Bronchial epithelial cell (primary cell): ENCODE measurements around the gene PRXL2B. TPM values are rescaled to one million over a fixed set of nuclear protein-coding genes. Genes with fewer than 3 reads are reported as not detected.

Experiments used
- DNase-seq: peaks from one replicate; pipeline ENCODE4 v3.0.0-alpha.2; 2010; ENCODE audit warnings: low read depth
- FAIRE-seq: peaks from 2 replicates; lab custom pipeline; 2011; peaks lifted over from hg19 to GRCh38; lab: Jason Lieb, UNC
- H3K27me3 ChIP-seq: 2 replicates; pipeline ENCODE4 v1.5.1; 2011; ENCODE audit warnings: low read length; ENCODE audit not compliant: control insufficient read depth, insufficient read depth
- H3K36me3 ChIP-seq: 2 replicates; pipeline ENCODE4 v1.5.1; 2011; ENCODE audit warnings: low read length; ENCODE audit not compliant: control insufficient read depth, insufficient read depth
- H3K4me3 ChIP-seq: 2 replicates; pipeline ENCODE4 v1.5.1; 2011; ENCODE audit warnings: mild to moderate bottlenecking, low read depth, low read length, control low read depth
- total RNA-seq: library from RNA; depleted of rRNA; stranded (reverse); fragments of >200 nt; gene quantifications from 2 replicates; pipeline ENCODE4 v1.2.1, GENCODE V29; 2014
- TF ChIP-seq, protein P1 (sequence below): IDR thresholded peaks from 2 replicates; pipeline ENCODE4 v1.5.1; 2011; ENCODE audit warnings: mild to moderate bottlenecking, moderate library complexity, low read length, control low read depth, inconsistent platforms; ENCODE audit not compliant: insufficient read depth, severe bottlenecking

The PRXL2B gene
- total RNA-seq, 1 donor from 2014 or later: 6.8 TPM

DNA sequence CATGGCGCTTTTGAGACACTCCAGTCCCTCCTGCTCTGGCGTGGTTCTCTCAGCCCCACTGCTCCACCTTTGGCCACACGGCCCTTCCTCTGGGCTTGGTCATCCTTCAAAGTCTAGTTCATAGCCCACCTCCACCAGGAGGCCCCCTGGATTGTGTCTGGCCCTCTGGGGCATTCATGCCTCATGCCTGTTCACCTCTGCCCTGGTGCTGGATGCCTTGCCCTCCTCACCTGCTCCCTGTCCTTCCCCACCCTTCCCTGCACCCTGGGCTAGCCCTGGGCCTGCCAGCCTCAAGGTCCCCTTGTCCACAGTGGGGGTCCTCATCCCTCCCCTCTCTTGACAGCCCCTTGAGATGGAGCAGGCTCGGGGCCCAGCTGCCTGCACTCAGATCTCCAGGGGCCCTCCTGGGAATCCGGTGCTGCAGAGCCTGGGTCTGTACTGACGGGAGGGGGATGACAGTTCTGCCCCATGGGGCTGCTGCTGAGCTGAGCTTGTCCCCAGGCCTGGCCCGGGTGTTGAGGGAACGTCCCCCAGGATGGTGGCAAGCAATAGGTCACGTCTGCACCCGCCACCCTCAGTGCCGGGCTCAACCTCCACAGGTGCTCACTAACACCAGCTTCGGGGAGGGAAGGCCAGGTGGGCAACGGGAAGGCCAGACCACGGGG, 18.4 kb downstream of the PRXL2B start:
- Histone ChIP-seq H3K27me3 (peaks cover 1% of the 10 kb centered on the region), H3K4me3 (no peak overlapping the region), H3K36me3 (no peaks in the 10 kb centered on the region)
- no peak for DNase-seq
- no peak for FAIRE-seq
- TF ChIP-seq, protein P1, sequence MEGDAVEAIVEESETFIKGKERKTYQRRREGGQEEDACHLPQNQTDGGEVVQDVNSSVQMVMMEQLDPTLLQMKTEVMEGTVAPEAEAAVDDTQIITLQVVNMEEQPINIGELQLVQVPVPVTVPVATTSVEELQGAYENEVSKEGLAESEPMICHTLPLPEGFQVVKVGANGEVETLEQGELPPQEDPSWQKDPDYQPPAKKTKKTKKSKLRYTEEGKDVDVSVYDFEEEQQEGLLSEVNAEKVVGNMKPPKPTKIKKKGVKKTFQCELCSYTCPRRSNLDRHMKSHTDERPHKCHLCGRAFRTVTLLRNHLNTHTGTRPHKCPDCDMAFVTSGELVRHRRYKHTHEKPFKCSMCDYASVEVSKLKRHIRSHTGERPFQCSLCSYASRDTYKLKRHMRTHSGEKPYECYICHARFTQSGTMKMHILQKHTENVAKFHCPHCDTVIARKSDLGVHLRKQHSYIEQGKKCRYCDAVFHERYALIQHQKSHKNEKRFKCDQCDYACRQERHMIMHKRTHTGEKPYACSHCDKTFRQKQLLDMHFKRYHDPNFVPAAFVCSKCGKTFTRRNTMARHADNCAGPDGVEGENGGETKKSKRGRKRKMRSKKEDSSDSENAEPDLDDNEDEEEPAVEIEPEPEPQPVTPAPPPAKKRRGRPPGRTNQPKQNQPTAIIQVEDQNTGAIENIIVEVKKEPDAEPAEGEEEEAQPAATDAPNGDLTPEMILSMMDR: no peak

DNA sequence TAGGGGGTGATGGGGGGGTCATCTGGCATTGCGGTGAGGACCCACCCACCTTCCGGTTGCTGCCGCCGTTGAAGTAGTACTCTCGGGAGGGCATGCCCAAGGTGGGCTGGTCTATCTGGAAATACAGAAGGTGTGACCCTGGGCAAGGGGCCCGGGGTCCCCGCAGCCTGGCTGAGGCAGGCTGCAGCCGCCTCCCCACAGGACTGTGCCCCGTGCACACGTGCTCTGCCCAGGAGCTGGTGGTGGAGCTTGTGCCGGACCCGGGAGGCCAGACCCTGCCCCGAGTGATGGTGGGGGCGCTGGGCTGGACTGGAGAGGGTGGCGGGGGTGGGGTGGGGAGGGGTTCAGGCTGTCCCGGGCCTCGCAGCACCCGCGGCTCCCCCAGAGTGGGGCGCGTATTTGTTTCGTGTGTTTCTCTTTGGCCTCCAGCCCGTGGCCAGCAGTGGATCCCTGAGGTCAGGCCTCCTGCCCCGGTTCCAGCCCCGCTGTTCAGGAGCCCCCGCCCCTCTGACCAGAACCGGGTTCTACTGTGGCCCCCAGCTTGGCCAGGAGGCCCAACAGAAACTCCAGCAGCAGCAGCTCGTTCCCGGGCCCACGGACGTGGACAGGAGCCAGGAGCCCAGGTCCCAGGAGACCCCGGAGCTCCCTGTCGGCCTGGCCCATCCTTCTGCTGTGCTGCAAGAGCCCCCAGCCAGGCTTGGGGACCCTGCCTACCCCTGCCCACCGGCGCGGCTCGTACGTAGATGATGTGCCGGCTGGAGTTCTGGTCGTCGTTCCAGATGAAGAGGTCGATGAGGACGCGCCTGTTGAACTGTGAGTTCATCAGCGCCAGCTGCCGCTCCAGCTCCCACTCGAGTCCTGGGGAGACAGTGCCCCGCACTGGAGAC, 19.2 kb downstream of the PRXL2B start:
- TF ChIP-seq, protein P1: no peak
- FAIRE-seq (no peak), DNase-seq (no peak)
- Histone ChIP-seq H3K27me3 (peaks cover 1% of the 10 kb centered on the region), H3K4me3 (no peak overlapping the region), H3K36me3 (no peaks in the 10 kb centered on the region)

DNA sequence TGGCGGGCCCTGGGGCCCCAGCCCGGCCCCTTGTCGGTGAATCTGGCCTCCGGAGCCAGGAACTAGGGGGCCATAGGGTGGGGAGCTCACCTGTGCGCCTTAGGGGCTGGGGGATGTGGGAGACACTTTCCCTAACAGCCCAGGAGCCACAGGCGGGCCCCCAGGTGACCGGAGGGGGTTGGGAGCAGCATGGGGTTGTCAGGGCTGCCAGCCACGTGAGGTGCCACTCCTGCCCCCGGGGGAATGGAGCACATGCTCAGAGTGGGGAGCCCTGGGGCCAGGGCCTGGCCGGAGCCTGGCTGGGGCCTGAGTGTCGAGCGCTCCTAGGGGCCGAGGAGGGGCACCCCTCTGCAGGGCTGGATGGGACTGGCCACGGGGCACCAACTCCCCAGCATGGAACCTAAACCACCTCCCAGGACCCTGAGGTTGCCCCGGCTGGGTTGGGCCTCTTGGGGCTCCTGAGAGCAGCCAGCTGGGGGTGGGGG, 19.9 kb downstream of the PRXL2B start:
- TF ChIP-seq, protein P1: no peak
- Histone ChIP-seq H3K36me3 (no peaks in the 10 kb centered on the region), H3K4me3 (no peak overlapping the region), H3K27me3 (peaks cover 1% of the 10 kb centered on the region)
- FAIRE-seq (no peak), DNase-seq (no peak)

DNA sequence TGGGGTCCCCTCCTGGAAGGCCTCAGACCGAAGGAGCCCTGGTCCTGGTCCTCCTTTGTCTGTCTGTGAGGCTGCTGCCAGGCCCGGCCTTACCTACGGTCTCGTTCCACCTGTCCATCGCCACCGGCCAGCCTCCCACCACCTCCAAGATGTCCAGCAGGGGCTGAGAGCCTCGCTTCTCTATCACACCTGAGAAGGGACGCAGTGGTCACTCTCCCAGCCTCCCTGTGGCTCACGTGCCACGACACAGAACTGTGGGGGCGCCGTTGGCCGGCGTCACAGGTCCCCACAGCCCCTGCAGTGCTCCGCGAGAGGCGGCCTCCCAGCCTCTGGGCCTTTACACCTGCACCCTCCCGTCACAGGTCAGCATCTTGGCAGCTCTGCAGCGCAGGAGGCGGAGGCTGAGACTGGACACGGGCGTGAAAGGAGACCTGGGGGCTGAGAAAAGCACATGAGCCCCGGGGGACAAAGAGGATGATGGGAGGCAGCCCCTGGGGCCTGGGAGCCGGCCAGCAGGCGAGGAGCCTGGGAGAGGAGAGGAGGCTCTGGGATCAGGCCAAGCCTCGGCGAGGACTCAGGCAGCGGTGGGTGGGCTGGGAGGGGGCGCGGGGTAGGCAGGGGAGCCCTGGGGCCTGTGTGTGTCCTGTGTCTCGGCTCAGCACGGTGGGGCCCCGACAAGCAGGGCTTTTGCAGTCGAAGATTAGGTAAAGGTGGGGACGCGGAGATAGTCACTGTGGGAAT, 20.5 kb downstream of the PRXL2B start:
- Histone ChIP-seq H3K36me3 (no peaks in the 10 kb centered on the region), H3K4me3 (no peak overlapping the region), H3K27me3 (peaks cover under 1% of the 10 kb centered on the region)
- DNase-seq (no peak), FAIRE-seq (no peak)
- TF ChIP-seq, protein P1: no peak

DNA sequence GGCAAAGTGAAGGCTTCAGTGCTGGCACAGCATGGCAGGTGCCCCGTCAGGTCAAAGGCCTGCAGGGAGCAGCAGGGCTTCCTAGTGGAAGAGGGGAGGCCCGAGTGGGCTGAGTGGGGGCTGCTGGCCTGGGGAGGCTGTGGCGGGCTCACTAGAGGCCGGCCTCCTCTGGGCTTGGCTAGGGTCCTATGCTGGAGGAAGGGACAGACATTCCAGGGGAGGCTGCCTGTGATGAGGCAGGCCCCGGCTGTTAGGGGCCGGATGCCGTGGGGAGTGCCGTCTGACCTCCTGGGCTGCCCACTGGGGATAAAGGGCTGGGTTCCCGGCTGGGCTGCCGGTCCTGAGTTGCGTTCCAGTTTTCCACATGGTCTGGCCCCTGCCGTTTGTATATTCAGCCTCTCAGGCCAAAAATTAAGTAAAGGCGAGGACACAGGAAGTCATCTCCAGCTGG, 21.1 kb downstream of the PRXL2B start:
- FAIRE-seq: no peak
- Histone ChIP-seq H3K27me3 (no peaks in the 10 kb centered on the region), H3K36me3 (no peaks in the 10 kb centered on the region), H3K4me3 (no peak overlapping the region)
- DNase-seq: no peak
- TF ChIP-seq, protein P1: no peak
